Small intestine (tissue), 16 donors: Measurements from ENCODE around the gene FANCM. TPM values are rescaled to one million over a fixed set of nuclear protein-coding genes. Genes with fewer than 3 reads are reported as not detected.
A peak's percentile ranks its signal among the peaks of the same experiment; 100 is the strongest.

Experiments
- DNase-seq, 2 donors: peaks; one replicate each; pipeline versions ENCODE4 v3.0.0 to v3.0.0-alpha.2; 2013
- FAIRE-seq: peaks from 2 replicates; lab custom pipeline; 2012; peaks lifted over from hg19 to GRCh38; lab: Jason Lieb, UNC
- H3K27ac ChIP-seq, 3 donors: one replicate each; pipeline ENCODE4 v1.5.1; 2013; ENCODE audit warnings: low read length in 2 of 3, mild to moderate bottlenecking in 2 of 3, control low read depth in 1 of 3, inconsistent platforms in 1 of 3, low read depth in 1 of 3, moderate library complexity in 1 of 3
- H3K27me3 ChIP-seq, 3 donors: one replicate each; pipeline ENCODE4 v1.6.1; 2013; ENCODE audit warnings: low read length in 3 of 3, inconsistent platforms in 1 of 3; ENCODE audit not compliant: control insufficient read depth in 3 of 3, insufficient read depth in 3 of 3
- H3K36me3 ChIP-seq, 3 donors: one replicate each; pipeline ENCODE4 v1.6.1; 2013; ENCODE audit warnings: low read length in 3 of 3, inconsistent platforms in 1 of 3, low read depth in 1 of 3, mild to moderate bottlenecking in 1 of 3, moderate library complexity in 1 of 3; ENCODE audit not compliant: control insufficient read depth in 3 of 3, insufficient read depth in 2 of 3
- H3K4me1 ChIP-seq, 3 donors: one replicate each; pipeline ENCODE4 v1.6.1; 2013; ENCODE audit warnings: low read length in 2 of 3, inconsistent platforms in 1 of 3, low read depth in 1 of 3, mild to moderate bottlenecking in 1 of 3, moderate library complexity in 1 of 3; ENCODE audit not compliant: control insufficient read depth in 3 of 3, insufficient read depth in 2 of 3
- H3K4me3 ChIP-seq, 3 donors: one replicate each; pipeline ENCODE4 v1.5.1; 2013; ENCODE audit warnings: low read length in 3 of 3, control low read depth in 1 of 3, inconsistent platforms in 1 of 3, low read depth in 1 of 3, mild to moderate bottlenecking in 1 of 3, moderate library complexity in 1 of 3
- H3K9me3 ChIP-seq, 2 donors: one replicate each; pipeline ENCODE4 v1.6.1; 2013; ENCODE audit warnings: low read depth in 1 of 2, low read length in 1 of 2; ENCODE audit not compliant: control insufficient read depth in 2 of 2, insufficient read depth in 1 of 2
- WGBS, 3 donors: extraction: QIAGEN DNeasy Blood & Tissue Kit; methylation state at CpG; one replicate each; pipeline ENCODE4 v1.1.7; 2013; 5-methylcytosine and 5-hydroxymethylcytosine counted together
- long read RNA-seq, 10 donors: transcript quantifications; one replicate each; lab custom pipeline, GENCODE V29; 2026
- polyA plus RNA-seq, 4 donors: library from polyadenylated mRNA; stranded (reverse) in 3 of 4; unstranded in 1 of 4; fragments of 200-250 nt in 3 of 4; fragments of 120-200 nt in 1 of 4; gene quantifications; one replicate each; pipeline versions ENCODE4 v1.2.1 to v1.2.3, GENCODE V29; 2013
- donor health status: healthy with polysubstance abuse.
- donor health status: control.
- donor health status: control.
- donor health status: Bipolar disorder and iron deficiency.
- donor health status: healthy.

FANCM gene, protein sequence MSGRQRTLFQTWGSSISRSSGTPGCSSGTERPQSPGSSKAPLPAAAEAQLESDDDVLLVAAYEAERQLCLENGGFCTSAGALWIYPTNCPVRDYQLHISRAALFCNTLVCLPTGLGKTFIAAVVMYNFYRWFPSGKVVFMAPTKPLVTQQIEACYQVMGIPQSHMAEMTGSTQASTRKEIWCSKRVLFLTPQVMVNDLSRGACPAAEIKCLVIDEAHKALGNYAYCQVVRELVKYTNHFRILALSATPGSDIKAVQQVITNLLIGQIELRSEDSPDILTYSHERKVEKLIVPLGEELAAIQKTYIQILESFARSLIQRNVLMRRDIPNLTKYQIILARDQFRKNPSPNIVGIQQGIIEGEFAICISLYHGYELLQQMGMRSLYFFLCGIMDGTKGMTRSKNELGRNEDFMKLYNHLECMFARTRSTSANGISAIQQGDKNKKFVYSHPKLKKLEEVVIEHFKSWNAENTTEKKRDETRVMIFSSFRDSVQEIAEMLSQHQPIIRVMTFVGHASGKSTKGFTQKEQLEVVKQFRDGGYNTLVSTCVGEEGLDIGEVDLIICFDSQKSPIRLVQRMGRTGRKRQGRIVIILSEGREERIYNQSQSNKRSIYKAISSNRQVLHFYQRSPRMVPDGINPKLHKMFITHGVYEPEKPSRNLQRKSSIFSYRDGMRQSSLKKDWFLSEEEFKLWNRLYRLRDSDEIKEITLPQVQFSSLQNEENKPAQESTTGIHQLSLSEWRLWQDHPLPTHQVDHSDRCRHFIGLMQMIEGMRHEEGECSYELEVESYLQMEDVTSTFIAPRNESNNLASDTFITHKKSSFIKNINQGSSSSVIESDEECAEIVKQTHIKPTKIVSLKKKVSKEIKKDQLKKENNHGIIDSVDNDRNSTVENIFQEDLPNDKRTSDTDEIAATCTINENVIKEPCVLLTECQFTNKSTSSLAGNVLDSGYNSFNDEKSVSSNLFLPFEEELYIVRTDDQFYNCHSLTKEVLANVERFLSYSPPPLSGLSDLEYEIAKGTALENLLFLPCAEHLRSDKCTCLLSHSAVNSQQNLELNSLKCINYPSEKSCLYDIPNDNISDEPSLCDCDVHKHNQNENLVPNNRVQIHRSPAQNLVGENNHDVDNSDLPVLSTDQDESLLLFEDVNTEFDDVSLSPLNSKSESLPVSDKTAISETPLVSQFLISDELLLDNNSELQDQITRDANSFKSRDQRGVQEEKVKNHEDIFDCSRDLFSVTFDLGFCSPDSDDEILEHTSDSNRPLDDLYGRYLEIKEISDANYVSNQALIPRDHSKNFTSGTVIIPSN (N-terminal part only)
- 1 to 10 TPM in 3 of 4 donors, under 1 TPM in 1; 0.81 to 4.4 (median 2.1) TPM for polyA plus RNA-seq
- long read RNA-seq, donor 1: 0 reads
- long read RNA-seq, donor 2: 0 reads
- long read RNA-seq, donor 3, partial matches to known transcripts: 0 of 1 reads
- long read RNA-seq, donor 3, other reads (novel, unspliced or antisense): 0 of 1 reads
- long read RNA-seq, donor 4: 0 reads
- long read RNA-seq, donor 5: 0 reads
- long read RNA-seq, donor 6, partial matches to known transcripts: 0 of 1 reads
- long read RNA-seq, donor 6, other reads (novel, unspliced or antisense): 0 of 1 reads
- long read RNA-seq, donor 7: 0 reads
- long read RNA-seq, donor 8: 0 reads
- long read RNA-seq, donor 9: 0 reads
- long read RNA-seq, donor 10, partial matches to known transcripts: 58 of 64 reads
- long read RNA-seq, donor 10, other reads (novel, unspliced or antisense): 6 of 64 reads

DNA sequence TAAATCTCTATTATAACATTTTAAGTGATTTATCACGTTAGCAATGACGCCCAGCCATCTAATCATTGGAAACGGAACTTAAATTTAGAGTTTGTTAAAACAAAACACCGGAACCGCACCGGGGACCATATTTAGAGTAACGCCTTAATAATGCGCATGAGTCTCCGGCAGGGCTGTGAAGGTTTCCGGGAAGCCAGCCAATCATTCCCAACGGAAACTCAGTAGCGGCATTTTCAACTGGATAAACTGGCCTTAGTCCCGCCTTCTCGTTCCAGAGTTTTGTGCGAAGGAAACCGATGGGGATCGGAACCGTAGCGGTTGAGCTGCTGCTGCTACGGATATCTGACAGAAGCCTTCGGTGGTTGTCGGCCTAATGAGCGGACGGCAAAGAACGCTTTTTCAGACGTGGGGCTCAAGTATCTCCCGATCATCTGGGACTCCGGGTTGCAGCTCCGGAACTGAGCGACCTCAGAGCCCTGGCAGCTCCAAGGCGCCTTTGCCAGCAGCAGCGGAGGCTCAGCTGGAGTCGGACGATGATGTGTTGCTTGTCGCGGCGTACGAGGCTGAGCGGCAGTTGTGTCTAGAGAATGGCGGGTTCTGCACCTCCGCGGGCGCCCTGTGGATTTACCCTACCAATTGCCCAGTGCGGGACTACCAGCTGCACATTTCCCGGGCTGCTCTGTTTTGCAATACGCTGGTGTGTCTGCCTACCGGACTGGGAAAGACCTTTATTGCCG, at the start of gene FANCM:
Gene FANCM, plus strand, starts transcription at position 272 of the 737 bp plus-strand sequence. Its CDS starts 102 bp downstream, at position 374.
- DNase-seq: peak; percentile 97 to 98
- peaks cover 0 to 2% (median 0%) of the 10 kb centered on the region in 3 donors for H3K36me3 ChIP-seq
- FAIRE-seq: peak; percentile 67
- peak within 1 kb of the TSS; percentile 61 to 78 (median 62) for H3K4me3 ChIP-seq
- WGBS, 3 donors: 0% methylated on average over 48 of the region's 48 CpGs
- H3K9me3 ChIP-seq: no peaks in the 10 kb centered on the region
- peak within 1 kb of the TSS; percentile 68 to 88 (median 79) for H3K27ac ChIP-seq
- H3K27me3 ChIP-seq: no peaks in the 10 kb centered on the region
- peaks cover 0 to 5% (median 3%) of the 10 kb centered on the region in 3 donors for H3K4me1 ChIP-seq

DNA sequence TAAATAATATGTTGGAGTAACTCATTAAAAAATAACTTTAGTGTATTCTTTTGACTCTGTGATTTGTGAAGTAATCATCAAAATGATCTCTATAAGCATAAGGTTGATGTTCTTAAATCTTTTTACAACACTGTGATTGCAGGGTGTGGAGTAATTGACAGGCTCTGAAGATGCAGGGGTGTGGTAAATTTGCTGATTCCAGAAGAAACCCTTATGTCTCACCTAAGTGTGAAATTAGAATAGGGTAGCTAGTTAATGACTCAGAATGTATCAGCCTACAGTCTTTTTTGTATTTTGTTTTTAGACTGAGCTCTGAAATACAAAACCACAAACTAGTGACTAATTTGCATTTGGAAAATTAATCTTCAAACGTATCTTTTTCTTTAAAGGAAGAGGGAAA, 45.9 kb upstream of the FANCM start:
- Histone ChIP-seq H3K9me3 (no peaks in the 10 kb centered on the region), H3K27ac (no peak overlapping the region), H3K36me3 (peaks cover 0 to 12% (median 2%) of the 10 kb centered on the region in 3 donors), H3K27me3 (no peaks in the 10 kb centered on the region), H3K4me3 (no peak overlapping the region), H3K4me1 (peaks cover 2 to 9% (median 7%) of the 10 kb centered on the region in 3 donors)
- DNase-seq (peak in 1 of 2 donors; percentile 45), FAIRE-seq (no peak)
- 28 to 47% (median 32%) methylated on average over 1 of the region's 1 CpG for WGBS, 3 donors

DNA sequence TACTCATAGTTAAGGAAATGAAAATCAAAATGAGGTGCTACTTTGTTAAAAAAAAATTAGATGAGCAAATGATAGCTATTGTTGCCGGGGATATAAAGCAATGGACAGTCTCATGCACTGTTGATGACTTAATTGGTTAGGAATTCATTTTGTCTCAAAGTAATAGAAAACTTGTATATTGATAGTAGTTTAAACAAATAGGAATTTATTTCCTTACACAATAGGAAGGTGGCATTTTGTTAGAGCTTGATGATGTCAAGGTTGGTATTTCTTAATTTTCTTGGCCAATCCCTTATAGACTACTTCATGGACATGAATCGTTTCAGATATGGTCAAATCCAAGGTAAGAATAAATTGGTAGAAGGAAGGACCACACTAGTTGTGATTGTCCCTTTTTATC, 44.0 kb upstream of the FANCM start:
- H3K4me1 ChIP-seq: peaks cover 2 to 3% (median 3%) of the 10 kb centered on the region in 3 donors
- H3K36me3 ChIP-seq: peaks cover 4 to 18% (median 5%) of the 10 kb centered on the region in 3 donors
- WGBS, 3 donors: 81 to 95% (median 87%) methylated on average over 2 of the region's 2 CpGs
- no peak for FAIRE-seq
- no peak overlapping the region for H3K27ac ChIP-seq
- no peak for DNase-seq
- H3K4me3 ChIP-seq: no peak overlapping the region
- no peaks in the 10 kb centered on the region for H3K27me3 ChIP-seq
- H3K9me3 ChIP-seq: no peaks in the 10 kb centered on the region

DNA sequence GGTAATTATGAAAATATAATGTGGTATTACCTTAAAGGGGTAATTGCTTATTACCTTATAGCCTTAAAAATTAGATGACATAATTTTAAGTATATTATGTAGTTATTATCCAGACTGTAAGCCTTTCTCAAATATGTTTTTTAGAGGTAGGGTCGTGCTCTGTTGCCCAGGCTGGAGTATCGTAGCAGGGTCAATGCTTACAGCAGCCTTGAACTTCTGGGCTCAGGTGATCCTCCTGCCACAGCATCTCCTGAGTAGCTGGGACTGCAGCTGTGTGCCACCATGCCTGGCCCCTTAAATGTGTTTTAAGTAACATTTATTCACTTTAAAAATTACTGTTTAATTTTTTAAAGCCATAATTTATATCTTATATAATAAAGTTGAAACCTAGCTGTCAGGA, 41.5 kb upstream of the FANCM start:
- Histone ChIP-seq H3K36me3 (peaks cover 4 to 19% (median 10%) of the 10 kb centered on the region in 3 donors), H3K27me3 (no peaks in the 10 kb centered on the region), H3K9me3 (no peaks in the 10 kb centered on the region), H3K27ac (no peak overlapping the region), H3K4me1 (peaks cover 0 to 2% (median 2%) of the 10 kb centered on the region in 3 donors), H3K4me3 (no peak overlapping the region)
- WGBS, 3 donors: 94 to 98% (median 96%) methylated on average over 2 of the region's 2 CpGs
- DNase-seq (no peak), FAIRE-seq (no peak)

DNA sequence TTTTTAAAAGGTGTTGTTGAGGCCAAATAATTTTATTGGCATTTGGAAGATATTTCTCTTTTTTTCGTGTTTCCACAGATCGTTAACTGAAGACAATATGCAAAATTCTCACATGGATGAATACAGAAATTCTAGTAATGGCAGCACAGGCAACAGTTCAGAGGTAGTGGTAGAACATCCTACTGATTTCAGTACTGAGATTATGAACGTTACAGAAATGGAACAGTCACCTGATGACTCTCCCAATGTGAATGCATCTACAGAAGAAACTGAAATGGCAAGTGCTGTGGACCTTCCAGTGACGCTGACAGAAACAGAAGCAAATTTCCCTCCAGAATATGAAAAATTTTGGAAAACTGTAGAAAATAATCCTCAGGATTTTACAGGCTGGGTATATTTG, 40.6 kb upstream of the FANCM start:
- H3K9me3 ChIP-seq: no peaks in the 10 kb centered on the region
- no peak overlapping the region for H3K4me3 ChIP-seq
- FAIRE-seq (no peak), DNase-seq (no peak)
- peaks cover 0 to 2% (median 0%) of the 10 kb centered on the region in 3 donors for H3K4me1 ChIP-seq
- no peaks in the 10 kb centered on the region for H3K27me3 ChIP-seq
- WGBS, 3 donors: 81 to 91% (median 87%) methylated on average over 4 of the region's 4 CpGs
- H3K36me3 ChIP-seq: peaks cover 2 to 24% (median 10%) of the 10 kb centered on the region in 3 donors
- H3K27ac ChIP-seq: no peak overlapping the region

DNA sequence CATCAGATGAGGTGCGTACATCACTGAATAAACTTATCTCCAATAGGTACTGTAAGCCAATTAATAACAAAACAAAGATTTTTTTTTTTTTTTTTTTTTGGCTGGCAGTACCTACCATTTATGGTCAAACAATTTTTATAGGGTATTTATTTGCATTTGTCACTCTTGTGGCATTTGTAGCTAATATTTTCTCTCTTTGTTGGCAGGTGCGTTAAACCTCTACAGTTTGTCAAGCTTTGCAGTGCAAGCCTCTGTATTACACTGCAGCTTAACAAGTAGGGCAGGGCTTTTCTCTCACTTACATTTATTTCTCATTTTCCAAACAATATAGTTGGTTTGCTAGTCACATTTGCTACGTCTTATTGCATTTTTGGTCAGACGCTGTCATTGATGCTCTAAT, 39.5 kb upstream of the FANCM start:
- no peak overlapping the region for H3K27ac ChIP-seq
- H3K4me3 ChIP-seq: no peak overlapping the region
- no peaks in the 10 kb centered on the region for H3K4me1 ChIP-seq
- FAIRE-seq: no peak
- H3K36me3 ChIP-seq: peaks cover 2 to 22% (median 10%) of the 10 kb centered on the region in 3 donors
- no peak for DNase-seq
- no peaks in the 10 kb centered on the region for H3K9me3 ChIP-seq
- WGBS, 3 donors: 94 to 97% (median 94%) methylated on average over 4 of the region's 4 CpGs
- no peaks in the 10 kb centered on the region for H3K27me3 ChIP-seq

DNA sequence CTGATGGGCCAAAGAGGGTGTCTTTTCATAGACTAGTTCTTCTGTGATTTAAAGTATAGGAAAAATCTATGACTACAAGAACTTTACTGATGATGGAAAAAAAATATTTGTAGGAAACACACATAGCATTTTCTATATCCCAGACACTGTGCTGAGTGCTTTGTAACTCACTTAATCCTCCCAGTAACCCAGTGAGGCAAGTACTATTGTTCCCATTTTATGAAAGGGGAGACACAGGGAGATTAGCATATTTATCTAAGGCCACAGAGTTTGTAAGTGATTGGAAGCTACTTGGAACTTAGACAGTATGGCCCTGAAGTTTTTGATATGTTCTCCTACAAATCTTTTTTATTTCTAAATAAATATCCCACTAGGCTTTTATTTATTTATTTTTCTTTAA, 31.9 kb upstream of the FANCM start:
- peaks cover 2 to 28% (median 5%) of the 10 kb centered on the region in 3 donors for H3K36me3 ChIP-seq
- no peaks in the 10 kb centered on the region for H3K9me3 ChIP-seq
- H3K4me3 ChIP-seq: no peak overlapping the region
- DNase-seq (peak in 1 of 2 donors; percentile 10), FAIRE-seq (no peak)
- H3K4me1 ChIP-seq: peaks cover 0 to 9% (median 0%) of the 10 kb centered on the region in 3 donors
- no peaks in the 10 kb centered on the region for H3K27me3 ChIP-seq
- H3K27ac ChIP-seq: peak overlapping the region in 1 of 3 donors; percentile 17
